GM19438 (cell line): ENCODE measurements around the gene YAF2.
A peak's percentile ranks its signal among the peaks of the same experiment; 100 is the strongest.

Experiments used
- ATAC-seq: cut with Tn5 transposase; IDR thresholded peaks from one replicate; pipeline ENCODE4 v1.9.1; 2021; ENCODE audit warnings: low read depth; ENCODE audit not compliant: unreplicated experiment

The YAF2 gene

DNA sequence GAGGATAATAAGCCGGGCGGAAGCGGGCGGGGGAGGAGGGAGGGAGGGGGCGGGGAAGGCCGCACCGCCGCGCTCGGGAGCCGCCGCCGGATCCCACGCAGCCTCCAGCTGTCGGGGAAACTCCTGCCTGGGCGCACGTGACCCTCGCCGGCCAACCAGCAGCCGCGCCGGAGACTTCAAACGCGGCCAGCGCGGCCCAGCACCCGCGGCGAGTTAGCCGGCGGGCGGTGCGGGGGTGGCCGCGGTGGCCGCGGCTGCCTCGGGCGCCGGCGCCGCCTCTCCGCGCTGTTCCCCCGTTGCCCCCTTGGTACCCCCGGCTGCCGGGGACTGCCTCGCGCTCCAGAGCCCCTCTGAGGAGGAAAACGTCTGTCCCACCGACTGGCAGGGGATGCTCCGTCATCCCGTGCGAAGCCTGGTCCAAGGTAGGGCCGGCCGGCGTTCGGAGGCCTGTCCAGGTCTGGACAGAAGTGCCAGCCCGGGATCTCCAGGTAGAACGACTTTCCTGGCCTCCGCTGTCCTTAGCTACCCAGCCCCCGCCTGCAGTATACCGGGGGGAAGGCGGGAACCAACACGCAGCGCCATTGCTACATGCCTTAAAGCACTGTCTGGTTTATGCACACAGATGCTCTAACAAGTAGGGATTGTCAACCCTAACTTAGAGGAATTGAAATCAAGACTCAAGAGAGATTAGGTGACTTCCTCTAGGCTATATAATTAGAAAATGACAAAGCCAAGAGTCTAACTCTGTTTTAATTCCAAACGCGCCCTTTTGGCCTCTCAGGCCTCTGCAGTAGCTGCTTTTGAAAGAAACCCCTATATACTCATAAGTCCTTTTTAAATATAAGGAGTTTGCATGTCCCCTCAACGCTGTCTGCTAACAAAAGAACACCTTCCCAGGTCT, at the start of gene YAF2:
Gene YAF2 (minus strand): TSS at position 9 of the 901 bp plus-strand sequence. CDS start 68 bp downstream, outside the sequence.
- peak; percentile 79 for ATAC-seq

DNA sequence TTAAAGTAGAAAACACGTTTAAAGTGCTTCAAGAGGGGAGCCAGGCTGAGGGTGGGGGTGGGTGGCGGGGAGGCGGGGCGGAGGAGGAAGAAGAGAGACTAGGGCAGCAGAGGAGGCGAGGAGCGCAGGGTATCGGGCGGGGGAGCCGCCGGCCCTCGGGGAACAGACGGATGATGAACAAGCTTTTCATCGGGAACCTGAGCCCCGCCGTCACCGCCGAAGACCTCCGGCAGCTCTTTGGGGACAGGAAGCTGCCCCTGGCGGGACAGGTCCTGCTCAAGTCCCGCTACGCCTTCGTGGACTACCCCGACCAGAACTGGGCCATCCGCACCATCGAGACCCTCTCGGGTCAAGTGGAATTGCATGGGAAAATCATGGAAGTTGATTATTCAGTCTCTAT, 48.7 kb upstream of the YAF2 start:
- ATAC-seq: no peak

- ATAC-seq: no peak
Observed at GRCh38 chr12:42285431-42285830, 47.4 kb upstream of the YAF2 start.

DNA sequence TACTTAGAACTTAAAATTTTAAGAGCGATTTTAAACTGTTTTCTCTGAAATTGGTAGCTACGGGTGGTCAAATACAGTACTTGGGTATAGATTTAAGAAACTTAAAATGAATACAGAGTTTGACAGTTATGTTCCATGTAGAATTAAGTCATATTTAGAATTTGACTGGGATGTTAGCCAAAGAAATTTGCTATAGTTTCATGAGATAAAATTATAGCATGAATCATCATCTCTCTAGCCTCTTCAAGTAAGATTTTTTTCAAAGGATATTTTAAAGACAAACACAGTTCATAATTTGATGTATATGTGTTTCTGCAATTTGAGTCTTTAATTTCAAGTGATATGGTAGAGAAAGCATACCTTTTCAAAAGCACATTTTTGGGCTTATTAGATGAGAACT, 46.8 kb upstream of the YAF2 start:
- no peak for ATAC-seq

DNA sequence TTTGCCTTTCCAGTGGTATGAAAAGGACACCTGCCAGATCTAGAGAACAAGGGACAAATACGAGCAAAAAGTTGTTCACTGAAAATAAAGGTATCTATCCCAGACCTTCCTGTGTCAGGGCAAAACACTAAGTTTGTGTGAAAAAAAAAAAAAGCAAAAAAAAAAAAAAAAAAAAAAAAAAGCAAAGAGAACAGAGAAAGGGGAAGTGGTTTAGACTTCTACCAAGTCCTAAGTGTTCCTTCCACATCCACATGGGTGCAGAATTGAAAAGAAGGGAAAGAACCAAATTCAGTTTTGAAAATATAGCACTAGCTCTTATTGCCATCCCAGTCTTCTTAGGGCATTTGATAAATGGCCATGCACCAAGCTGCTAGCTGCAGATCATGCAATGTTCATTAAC, 46.1 kb upstream of the YAF2 start:
- no peak for ATAC-seq

DNA sequence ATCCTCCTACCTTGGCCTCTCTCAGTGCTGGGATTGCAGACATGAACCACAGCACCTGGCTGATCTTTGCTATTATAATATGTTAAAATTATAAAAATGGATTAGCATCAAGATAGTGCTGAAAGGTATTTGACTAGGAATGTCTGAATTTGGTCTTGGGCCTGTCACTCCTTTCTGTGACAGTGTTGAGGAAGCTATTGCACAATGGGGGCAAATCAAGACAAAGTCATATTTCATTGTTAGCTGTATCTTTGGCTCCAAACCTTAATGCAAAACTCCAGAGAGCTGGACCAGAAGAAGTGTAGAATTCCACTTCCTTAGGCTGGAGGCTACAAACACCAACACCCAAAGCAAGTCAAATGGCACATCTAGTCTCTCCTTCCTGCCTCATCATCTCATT, 45.7 kb upstream of the YAF2 start:
- no peak for ATAC-seq

GRCh38 chr12:42282294-42282693, 44.2 kb upstream of the YAF2 start:
- no peak for ATAC-seq

- ATAC-seq: no peak
Observed at GRCh38 chr12:42281844-42282243, 43.8 kb upstream of the YAF2 start.

- no peak for ATAC-seq
Observed at GRCh38 chr12:42281278-42281677, 43.2 kb upstream of the YAF2 start.

DNA sequence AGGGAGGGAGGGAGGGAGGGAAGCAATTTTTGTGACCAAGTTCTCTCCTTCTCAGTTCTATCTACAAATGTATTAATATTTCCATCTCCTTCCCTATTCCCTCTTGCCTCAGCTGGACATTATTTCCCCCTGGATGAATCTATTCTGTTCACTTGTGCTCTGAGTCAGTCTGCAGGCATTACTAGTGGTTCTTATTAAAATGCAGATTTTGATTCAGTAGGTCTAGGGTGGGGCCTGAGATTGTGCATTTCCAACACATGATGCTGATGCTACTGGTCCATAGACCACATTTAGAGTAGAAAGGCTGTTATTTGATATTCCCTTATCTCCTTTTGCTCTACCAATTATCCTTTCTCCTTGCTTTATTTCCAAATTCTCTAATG, 40.1 kb upstream of the YAF2 start:
- ATAC-seq: no peak

DNA sequence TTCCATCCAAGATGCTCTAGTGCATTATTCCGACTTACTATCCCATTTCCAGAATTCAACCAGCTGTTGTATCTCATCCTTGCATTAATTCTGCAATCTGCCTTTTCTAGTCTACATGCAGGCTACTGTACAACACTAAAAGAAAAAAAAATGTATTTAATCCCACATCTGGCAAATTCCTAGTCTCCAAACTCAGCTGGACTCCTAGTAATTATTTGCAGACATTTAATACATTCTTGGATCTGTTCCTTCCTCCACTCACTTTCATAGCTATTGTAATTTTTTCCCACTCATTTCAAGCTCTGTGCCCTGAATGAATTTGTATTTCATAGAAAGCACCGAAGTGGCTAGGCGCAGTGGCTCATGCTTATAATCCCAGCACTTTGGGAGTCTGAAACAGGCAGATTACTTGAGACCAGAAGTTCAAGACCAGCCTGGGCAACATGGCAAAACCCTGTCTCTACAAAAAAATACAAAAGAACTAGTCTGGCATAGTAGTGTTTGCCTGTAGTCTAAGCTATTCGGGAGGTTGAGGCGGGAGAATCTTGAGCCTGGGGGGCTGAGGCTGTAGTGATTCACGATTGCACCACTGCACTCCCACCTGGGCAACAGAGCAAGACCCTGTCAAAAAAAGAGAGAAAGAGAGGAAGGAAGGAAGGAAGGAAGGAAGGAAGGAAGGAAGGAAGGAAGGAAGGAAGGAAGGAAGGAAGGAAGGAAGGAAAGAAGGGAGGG, 39.5 kb upstream of the YAF2 start:
- no peak for ATAC-seq

DNA sequence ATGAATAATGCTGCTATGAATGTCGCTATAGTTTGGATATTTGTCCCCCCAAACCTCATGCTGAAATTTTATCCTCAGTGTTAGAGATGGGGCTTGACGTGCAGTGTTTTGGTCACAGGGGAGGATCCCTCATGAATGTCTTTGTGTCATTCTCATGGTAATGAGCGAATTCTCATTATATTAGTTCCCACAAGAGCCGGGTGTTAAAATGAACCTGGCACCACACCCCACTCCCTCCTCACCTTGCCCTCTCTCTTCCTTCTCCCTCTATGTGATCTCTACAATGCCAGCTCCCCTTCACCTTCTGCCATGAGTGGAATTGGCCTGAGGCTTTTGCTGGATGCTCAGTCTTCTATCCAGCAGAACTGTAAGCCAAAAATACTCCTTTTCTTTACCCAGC, 37.5 kb upstream of the YAF2 start:
- no peak for ATAC-seq

GRCh38 chr12:42273706-42274105, 35.7 kb upstream of the YAF2 start:
- no peak for ATAC-seq

- ATAC-seq: no peak
Observed at GRCh38 chr12:42270596-42270995, 32.5 kb upstream of the YAF2 start.

DNA sequence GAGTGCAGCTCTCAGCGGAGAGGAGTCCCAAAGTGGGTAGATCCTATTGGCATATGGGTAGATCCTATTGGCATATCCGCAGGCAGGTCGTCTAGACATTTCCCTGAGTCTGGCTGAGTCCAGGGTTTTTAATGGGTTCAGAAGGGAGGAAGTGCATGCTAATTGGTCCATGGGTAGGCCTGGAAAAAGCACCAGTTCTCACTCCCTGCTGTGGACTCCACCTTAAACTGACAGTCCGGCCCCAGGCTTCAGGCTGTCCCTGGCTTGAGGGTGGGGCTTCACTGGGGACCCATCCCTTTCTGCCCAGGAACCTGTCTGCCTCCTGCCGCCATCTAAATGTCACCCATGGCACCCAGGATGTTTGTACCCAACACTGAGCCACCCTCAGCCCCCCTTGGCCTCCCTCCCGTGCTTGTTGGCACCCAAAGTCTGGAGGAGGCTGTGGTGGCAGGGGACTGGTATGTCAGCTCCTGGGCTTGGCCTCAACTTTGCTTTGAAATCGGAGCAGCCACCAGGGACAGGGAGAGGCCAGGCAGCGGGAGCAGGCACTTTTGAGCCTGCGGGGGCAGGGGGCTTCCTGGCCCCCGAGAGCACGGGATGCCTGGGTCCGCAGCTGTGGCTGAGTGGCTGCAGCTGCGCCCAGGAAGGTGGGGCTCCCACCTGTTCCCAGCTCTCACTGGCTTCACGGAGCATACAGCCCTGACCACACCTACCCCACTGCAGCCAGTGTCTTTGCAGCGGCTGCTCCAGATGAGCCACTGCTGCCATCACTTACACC, 29.6 kb upstream of the YAF2 start:
- no peak for ATAC-seq

GRCh38 chr12:42266579-42267230, 28.7 kb upstream of the YAF2 start:
- no peak for ATAC-seq

GRCh38 chr12:42262271-42262670, 24.2 kb upstream of the YAF2 start:
- ATAC-seq: no peak

DNA sequence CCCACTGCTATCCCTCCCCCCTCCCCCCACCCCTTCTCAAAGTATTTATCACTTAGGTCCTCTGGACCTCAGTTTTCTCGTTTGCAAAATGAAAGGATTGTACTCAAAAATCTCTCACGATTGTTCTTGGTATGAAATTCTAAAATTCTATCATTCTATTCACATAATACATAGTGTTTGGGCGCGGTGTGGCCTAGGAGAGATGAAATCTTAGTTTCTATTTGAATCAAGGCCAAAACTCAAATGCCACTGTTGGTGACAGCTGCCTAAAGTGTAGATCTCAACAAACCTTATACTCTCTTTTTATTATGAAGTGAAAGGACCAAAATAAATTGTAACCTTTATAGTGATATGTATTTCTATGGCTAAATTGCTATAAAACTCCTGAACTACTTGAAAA, 23.7 kb upstream of the YAF2 start:
- ATAC-seq: no peak

DNA sequence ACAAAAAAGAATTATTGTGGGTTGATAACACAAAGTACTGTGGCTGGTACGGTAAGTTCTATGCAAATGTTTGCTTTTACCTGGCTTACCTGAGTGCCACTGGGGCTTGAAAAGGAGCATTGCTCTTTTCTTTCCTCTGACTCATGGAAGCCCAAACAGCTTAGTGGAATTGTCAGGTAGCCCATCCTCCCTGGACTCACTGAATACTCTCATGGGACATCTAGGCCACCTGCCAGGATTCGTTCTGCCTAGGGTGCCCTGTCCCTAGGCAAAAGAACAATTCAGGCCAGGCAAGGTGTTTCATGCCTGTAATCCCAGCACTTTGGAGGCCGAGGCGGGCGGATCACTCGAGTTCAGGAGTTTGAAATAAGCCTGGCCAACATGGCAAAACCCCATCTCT, 22.5 kb upstream of the YAF2 start:
- no peak for ATAC-seq

GRCh38 chr12:42259699-42260098, 21.7 kb upstream of the YAF2 start:
- no peak for ATAC-seq

DNA sequence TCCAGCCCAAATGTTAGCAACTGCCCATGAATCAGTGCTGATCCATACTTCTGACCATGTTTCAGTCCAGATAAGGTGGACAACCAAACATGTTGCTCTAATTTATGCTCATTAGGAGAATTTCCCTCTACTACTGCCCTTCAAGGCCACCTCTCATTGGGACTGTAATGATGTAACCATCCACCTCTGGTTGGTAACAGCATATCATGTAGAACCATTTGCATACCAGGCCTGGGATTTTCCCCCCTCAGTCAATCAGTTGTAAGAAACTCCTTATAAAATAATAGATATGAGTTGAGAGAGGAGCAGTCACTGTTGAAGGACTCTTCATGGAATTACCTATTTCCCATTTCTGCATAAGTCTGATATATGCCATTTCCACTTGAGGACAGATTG, 17.8 kb upstream of the YAF2 start:
- ATAC-seq: no peak
